HG03521 (cell line): ENCODE results near the gene OR5K4.

ENCODE experiments used
- ATAC-seq: cut with Tn5 transposase; IDR thresholded peaks from one replicate; pipeline ENCODE4 v1.9.1; 2021; ENCODE audit warnings: mild to moderate bottlenecking, moderate library complexity; ENCODE audit not compliant: unreplicated experiment

Gene OR5K4, protein sequence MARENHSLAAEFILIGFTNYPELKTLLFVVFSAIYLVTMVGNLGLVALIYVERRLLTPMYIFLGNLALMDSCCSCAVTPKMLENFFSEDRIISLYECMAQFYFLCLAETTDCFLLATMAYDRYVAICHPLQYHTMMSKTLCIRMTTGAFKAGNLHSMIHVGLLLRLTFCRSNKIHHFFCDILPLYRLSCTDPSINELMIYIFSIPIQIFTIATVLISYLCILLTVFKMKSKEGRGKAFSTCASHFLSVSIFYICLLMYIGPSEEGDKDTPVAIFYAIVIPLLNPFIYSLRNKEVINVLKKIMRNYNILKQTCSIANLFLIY

GRCh38 chr3:98353554-98353953 is at the start of gene OR5K4:
Gene OR5K4, plus strand, starts transcription at chr3:98353854. Its CDS starts 0 bp downstream, at chr3:98353854.
- no peak for ATAC-seq

- no peak for ATAC-seq
Measured at GRCh38 chr3:98322101-98322500, 31.6 kb upstream of the OR5K4 start.

DNA sequence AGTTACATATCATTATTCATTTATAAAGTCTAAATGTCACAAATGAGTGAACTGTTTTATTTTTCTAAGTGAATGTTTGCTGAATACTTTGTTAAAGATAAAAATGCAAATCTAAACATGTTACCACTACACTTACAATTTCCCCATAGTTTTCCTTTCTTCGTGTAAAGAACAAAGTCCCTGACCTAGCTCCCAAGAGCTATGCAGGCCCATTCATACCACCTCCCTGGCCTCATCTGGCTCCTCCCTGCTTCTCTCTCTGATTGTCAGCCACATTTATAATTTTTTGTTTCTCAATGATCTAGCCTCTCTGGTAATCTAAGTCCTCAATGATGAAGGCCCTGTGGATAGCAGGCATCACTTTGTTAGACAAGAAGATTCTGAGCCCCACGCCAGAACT is 31.0 kb upstream of the OR5K4 start:
- ATAC-seq = no peak

DNA sequence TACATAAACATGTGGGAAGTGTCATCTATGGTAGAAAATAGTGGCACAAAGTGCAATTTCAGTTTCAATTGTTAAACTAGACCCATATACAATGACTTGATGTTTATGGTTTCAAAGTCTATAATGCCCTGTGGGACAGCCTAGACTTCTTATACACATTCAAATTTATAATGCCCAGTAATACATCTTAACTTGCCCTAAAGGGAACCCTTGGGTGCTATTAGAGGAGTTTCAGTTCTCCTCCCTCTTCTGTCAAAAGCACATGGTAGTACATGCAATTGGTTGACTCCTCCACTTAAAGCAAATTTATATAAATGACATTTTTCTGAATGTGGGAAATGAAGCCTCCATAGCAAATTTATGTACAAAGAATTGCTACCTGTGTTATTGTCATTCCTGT is 30.2 kb upstream of the OR5K4 start:
- ATAC-seq = no peak

- no peak for ATAC-seq
Measured at GRCh38 chr3:98325055-98325454, 28.6 kb upstream of the OR5K4 start.

GRCh38 chr3:98326105-98326893 is 27.4 kb upstream of the OR5K4 start:
- no peak for ATAC-seq

DNA sequence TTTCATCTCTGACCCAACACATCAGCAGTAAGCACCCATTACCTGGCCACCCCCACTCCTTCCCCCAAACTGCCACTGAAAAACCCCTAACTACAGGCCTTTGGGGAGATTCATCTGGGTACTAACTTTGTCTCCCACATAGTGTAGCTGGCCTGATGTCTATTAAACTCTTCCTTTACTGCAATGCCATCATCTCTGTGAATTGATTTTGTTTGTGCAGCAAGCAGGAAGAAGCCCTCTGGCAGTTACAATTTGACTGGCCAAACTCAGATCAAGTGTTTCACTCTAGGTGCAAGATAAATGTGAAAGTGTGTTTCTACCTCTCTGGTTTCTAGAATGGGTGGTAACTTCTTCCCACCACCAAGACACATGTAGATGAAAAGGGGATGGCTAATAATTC is 26.7 kb upstream of the OR5K4 start:
- ATAC-seq = peak; percentile 51

GRCh38 chr3:98328933-98329332 is 24.7 kb upstream of the OR5K4 start:
- ATAC-seq = no peak

GRCh38 chr3:98329392-98330124 is 24.1 kb upstream of the OR5K4 start:
- peak; percentile 53 for ATAC-seq

DNA sequence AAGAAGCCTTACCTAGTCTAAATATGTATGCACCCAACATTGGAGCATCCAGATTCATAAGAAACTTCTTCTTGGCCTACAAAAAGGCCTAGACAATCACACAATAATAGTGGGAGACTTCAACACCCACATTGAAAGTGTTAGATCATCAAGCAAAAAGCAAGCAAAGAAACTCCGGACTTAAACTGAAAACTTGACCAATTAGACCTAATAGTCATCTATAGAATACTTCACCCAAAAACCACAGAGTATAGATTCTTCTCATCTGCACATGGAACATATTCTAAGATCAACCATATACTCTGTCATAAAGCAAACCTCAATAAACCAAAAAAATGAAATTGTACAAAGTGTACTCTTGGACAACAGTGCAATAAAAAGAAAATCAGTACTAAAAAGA is 22.3 kb upstream of the OR5K4 start:
- no peak for ATAC-seq

- ATAC-seq = peak; percentile 79
Measured at GRCh38 chr3:98333989-98334606, 19.6 kb upstream of the OR5K4 start.

DNA sequence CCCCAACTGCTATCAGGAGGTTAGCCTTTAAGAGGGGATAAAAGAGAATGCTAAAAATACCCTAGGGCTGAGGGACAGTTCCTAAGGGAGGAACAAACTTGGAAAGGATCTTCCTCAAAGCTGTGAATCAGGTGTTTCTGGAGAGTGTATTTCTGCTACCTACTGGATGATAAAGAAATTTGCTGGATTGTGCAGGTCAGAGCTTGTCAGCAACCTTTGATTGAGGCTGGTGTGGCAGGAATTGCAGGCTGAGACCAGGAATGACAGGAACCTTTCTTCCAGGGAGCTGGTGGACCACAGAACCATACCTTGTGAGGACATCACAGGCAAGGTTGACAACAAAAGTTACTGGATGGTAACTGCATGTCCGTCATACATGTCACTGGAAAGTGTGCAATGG is 14.6 kb upstream of the OR5K4 start:
- ATAC-seq = no peak

DNA sequence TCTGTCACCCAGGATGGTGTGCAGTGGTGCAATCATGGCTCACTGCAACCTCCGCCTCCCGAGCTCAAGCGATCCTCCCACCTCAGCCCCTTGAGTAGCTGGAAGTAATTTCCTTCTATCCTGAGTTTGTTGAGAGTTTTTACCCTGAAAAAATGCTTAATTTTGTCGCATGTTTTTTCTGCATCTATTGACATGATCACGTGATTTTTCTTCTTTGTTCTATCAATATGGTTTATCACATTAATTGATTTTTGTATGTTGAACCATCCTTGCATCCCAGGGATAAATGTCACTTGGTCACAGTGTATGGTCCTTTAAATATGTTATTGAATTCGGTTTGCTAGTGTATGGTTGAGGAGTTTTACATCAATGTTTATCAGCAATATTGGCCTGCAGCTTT is 11.9 kb upstream of the OR5K4 start:
- no peak for ATAC-seq

DNA sequence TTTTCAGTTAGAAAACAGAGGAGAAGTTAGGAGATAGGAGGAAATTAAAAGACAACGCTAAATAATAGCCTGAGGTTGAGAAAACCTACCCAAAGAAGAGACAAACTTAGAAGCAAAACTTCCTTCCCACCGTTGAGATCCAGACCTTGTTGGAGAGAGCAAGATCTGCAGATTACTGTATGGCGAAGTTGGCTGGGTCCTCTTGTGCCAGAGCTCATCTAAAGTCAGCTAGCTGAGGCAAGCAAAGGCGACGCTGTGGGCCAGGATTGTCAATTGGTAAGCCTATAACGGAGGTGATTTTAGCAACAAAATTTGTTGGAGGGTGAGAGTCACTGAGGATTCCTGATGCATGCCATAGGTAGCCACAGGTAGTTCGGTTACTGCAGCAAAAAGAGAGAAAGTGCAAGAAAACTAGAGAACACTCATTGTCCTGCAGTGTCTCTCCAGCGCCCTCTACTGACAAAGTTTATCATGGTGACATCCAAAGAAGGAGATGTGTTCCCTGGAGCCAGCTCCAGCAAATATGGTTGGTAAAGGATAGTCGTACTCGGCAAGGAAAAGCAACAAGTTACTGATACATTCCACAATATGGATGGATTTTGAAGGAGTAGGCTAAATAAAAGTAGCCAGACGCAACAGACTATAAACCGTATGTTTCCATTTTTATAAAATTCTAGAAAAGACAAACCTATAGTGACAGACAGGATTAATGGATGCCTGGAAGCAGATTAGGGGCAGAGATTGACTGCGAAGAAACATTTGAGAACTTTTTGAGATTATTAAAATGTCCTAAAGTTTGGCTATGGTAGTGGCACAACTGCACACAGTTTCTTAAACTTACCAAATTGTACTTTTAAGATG is 9.8 kb upstream of the OR5K4 start:
- peak; percentile 45 for ATAC-seq

- ATAC-seq = no peak
Measured at GRCh38 chr3:98350082-98350481, 3.6 kb upstream of the OR5K4 start.

- ATAC-seq = no peak
Measured at GRCh38 chr3:98359250-98359649, 5.6 kb downstream of the OR5K4 start.

DNA sequence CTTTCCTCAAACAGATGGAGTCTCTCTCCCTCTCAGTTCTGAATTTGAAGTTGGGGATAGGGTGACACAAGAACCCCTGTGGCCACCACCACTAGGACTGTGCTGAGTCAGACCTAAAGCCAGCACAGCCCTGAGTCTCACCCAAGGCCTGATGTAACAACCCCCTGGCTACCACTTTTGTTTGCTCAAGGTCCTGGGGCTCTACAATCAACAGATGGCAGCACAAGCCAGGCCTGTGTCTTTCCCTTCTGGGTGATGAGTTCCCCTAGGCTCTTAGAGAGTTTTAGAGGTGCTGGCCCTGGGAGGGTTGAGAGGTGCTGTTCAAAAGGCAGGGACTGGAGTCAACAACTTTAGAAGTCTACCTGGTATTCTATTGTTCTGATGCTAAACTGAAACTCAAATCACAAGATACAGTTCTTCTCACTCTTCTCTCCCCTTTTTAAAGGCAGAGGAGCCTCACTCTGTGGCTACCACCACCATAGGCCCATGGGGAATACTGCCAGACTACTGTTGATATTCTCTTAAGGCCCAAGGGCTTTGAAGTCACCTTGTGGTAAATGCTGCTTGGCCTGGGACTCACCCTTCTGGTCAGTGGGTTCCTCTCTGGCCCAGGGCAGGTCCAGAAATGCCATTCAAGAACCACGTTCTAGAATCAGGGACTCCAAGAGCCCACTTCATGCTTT is 6.5 kb downstream of the OR5K4 start:
- ATAC-seq = no peak

DNA sequence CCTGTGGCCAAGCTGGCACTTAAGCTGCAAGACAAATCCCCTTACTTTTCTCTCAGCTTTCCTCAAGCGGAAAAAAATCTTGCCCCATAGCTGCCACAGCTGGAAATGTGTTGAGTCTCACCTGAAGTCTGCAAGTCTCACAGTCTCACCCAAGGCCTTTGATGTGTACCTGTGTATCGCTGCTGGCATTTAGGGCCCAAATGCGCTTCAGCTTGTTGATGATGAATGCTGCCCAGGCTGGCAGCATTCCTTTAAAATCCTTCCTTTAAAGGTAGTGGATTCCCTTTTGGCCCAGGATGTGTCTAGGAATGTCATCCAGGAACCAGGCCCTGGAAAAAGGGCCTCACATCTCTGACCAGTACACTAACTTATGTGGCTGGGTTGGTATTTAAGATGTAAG is 7.0 kb downstream of the OR5K4 start:
- no peak for ATAC-seq

GRCh38 chr3:98361289-98361688 is 7.6 kb downstream of the OR5K4 start:
- ATAC-seq = peak; percentile 51
